GM19193 (cell line): ENCODE results near the gene MRPS22.
A peak's percentile ranks its signal among the peaks of the same experiment; 100 is the strongest.

Experiments
- POLR2A ChIP-seq: IDR thresholded peaks from 4 replicates; pipeline ENCODE4 v1.6.1; 2011; ENCODE audit not compliant: insufficient read depth, insufficient read length; ENCODE audit errors: extremely low read depth

The MRPS22 gene

DNA sequence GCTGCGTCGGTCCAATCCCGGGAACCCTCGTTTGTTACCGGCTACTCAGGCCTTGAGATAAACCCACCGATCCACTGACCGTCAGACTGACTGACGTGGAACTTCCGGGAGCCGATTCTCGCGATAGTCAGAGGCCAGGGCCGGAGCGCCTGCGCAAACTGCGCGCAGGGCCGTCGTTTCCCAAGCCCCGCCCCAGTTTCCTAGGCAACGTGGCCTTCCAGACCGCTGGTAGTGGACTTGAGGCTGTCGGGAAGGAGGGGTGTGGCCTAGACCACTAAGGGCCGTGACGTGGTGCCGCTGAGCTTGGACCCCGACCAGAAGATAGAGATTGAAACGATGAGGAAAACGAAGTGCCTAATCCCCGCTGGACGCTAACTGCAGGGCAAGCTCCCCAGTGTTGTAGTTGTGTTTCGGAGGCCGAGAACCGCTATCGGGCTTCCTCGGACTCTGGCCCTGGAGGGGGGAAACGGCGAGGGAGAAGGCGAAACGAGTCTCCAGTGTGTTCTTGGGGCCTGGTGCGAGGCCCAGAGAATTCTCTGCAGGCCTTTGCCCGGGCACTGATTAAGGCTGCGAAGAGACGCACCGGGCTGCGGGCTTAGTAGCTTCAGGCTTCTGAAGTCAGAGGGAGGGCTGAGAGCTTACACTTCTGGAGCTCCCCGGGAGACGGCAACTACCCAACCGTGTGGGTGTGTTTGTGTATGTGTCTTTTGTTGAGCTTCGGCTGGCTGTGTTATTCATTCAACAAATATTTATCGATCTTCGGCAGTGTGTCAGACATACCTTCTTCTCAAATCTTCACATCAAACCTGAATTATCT, 45.9 kb downstream of the MRPS22 start, which contains the start of gene COPB2:
TSS of gene COPB2 (minus strand) at position 96 of the 817 bp plus-strand sequence. CDS start 97 bp downstream, outside the sequence.
- TF ChIP-seq POLR2A = peak; percentile 85

DNA sequence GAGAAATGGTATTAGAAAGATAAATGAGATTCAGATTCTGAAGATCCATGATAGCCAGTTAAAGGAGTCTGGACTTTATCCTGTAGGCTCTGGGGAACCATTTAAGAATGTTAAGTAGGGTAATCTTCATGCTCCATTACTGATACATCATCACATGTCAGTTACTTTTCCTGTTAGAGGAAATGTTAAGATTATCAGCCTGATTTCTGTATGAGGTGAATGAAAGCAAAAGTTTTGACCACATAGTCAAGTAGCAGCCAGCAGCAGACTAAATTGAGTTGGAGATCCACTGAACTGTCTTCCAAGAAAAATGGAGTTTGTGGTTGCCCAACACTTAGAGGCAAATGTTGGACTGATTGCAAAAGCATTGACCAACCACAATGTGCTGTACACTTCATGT, 50.3 kb downstream of the MRPS22 start:
- TF ChIP-seq POLR2A = no peak

DNA sequence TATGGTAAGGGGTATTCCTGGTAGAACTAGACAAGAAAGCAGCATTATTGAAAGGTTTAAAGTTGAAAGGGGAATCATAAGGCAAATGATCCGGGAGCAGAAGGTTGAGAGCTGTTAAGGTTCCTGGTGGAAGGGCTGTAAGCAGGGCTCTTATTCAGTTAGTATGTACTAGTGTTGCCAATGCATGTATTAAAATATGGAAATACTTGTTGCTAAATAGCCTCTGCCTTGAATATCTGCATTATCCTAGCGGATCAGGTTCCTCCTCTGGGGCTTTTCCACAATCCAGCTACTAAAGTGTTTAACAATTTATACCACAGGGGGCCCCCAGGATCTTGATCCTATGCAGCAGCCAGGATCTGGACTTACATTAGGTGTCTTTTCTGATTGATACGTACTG, 52.9 kb downstream of the MRPS22 start:
- TF ChIP-seq POLR2A = no peak
